GM19467 (cell line): ENCODE measurements around the gene TICAM1.
"Not testable (repeated sequence)": the region's sequence is repeated elsewhere in the genome, so short reads cannot be mapped to it uniquely, and the experiment has no call there.

Source experiments
- ATAC-seq: cut with Tn5 transposase; IDR thresholded peaks from one replicate; pipeline ENCODE4 v1.9.1; 2021; ENCODE audit warnings: mild to moderate bottlenecking, moderate library complexity; ENCODE audit not compliant: unreplicated experiment

TICAM1 gene

DNA sequence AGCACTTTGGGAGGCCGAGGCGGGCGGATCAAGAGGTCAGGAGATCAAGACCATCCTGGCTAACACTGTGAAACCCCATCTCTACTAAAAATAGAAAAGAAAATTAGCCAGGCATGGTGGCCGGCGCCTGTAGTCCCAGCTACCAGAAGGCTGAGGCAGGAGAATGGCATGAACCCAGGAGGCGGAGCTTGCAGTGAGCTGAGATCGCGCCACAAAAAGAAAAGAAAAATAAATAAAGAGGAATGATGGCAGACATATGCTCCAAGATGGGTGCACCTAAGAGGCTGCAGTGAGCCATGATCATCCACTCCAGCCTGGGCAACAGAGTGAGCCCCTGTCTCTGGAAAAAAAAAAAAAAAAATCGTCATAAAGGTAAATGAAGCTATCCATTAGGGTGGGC lies 14.5 kb upstream of the TICAM1 start:
- not testable (repeated sequence) for ATAC-seq

DNA sequence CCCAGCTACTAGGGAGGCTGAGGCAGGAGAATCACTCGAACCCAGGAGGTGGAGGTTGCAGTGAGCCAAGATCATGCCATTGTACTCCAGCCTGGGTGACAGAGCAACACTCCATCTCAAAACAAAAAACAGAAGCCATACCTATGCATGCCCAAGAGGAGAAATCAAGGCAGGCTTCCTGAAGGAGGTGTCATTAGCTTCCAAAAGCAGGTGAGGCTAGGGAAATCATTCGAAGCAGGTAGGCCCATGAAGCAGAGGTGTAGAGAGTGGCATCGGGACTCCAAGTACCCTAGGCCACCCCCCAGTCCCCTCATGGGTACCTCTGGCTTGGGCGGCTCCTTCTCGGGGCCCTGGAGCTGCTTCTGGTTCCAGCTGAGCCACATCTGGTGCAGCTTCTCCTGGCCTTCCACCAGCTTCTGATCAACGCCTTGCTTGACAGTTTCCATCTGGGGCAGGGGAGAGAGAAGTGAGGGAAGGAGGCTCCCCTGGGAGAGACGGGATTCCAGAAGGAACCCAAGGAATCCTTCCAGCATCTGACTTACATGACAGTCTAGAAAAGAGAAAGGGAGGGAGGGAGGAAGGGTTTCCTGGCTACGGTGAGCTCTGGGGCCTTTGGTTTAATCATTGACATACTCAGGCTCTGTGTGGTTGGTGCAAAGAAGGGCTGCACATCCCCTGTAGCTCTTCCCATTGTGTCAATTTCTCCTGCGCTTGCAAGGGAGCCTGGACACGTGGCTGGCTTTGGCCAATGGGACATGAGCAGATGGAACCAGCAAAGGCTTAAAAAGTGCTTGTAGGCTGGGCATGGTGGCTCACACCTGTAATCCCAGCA lies 13.1 kb upstream of the TICAM1 start:
- ATAC-seq = no peak

DNA sequence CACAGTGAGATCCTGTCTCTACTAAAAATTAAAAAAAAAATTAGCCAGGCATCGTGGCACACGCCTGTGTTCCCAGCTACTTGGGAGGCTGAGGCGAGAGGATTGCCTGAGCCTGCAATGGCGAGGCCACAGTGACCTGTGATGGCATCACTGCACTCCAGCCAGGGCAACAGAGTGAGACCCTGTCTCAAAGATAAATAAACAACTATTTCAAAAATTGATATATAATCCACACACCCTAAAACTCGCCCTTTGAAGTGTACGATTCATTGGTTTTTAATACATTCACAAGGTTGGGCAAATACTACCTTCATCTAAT lies 12.1 kb upstream of the TICAM1 start:
- ATAC-seq = no peak

DNA sequence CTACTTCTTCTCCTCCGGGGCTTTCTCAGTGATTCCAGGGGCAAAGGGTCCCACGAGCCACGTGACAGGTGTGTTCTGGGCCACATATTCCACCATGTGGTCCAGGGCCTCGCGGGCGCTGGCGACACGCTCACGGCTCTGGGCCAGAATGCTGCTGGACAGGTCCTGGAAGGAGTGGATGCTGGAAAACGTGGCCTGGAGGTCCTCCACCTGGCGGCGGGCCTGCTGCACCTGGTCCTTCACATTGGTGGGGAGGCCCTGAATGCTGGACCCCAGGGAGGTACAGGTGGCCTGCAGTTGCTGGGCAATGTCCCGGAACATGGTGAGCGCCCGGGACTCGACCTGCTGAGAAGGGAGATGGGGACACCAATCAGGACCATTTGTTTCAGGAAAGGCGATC lies 7.7 kb upstream of the TICAM1 start:
- ATAC-seq = no peak

DNA sequence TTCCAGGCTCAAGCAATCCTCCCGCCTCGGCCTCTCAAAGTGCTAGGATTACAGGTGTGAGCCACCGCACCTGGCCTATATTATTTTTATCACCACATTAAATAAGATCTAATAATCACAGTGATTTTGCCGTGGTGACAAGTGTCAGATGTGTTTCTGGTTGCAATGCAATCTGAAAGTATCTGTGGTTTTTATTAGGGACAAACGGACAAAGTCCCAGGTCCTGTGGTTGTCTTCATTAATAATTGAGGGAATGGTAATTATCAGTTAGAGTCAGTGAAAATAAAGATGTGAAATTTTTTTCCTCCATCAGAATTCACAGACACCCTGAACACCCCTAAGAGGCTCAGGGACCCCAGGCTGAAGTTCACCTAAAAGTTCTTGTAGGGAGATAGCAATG lies 1.3 kb upstream of the TICAM1 start:
- no peak for ATAC-seq

DNA sequence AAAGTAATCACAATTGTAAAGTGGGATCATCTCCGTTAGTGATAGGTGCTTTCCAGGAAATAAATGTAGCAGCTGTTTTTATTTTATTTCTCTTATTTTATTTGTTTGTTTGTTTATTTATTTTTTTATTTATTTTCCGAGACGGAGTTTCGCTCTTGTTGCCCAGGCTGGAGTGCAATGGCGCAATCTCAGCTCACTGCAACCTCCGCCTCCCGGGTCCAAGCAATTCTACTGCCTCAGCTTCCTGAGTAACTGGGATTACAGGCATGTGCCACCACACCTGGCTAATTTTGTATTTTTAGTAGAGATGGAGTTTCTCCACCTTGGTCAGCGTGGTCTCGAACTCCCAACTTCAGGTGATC lies 448 bp upstream of the TICAM1 start:
- ATAC-seq = not testable (repeated sequence)

DNA sequence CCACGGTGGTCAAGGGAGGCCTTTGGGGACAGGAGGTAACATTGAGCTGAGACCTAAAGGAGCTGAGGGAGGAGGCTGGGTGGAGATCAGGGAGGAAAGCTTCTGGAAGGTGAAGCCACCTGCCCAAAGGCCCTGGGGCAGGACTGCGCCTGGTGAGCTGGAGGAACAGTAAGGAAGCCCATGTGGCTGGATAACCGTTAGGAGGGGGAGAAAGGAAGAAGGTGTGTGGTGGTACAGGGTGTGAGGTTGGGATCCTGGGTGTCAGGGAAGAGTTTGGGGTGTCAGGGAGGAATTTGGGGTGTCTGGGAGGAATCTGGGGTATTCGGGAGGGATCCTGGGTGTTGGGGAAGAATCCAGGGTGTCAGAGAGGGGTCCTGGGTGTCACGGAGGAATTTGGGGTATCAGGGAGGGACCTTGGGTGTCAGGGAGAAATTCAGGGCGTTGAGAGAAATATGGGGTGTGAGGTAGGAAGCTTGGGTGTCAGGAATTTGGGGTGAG lies 695 bp downstream of the TICAM1 start:
- no peak for ATAC-seq

DNA sequence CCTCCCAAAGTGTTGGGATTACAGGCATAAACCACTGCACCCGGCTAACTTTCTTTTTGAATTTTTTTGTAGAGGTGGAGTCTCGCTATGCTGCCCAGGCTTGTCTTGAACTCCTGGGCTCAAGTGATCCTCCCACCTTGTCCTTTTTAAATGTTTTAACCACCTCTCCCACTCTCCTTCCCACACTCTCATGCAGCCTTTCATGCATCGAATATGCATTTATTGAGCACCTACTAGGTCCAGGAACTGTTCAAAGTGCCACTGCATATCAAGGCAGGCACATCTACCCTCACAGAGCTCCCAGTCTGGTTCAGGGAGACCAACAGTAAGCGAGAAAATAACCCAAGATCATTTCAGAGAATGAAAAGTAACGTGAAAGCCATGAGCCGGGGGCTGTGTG lies 1.2 kb downstream of the TICAM1 start:
- ATAC-seq = no peak

DNA sequence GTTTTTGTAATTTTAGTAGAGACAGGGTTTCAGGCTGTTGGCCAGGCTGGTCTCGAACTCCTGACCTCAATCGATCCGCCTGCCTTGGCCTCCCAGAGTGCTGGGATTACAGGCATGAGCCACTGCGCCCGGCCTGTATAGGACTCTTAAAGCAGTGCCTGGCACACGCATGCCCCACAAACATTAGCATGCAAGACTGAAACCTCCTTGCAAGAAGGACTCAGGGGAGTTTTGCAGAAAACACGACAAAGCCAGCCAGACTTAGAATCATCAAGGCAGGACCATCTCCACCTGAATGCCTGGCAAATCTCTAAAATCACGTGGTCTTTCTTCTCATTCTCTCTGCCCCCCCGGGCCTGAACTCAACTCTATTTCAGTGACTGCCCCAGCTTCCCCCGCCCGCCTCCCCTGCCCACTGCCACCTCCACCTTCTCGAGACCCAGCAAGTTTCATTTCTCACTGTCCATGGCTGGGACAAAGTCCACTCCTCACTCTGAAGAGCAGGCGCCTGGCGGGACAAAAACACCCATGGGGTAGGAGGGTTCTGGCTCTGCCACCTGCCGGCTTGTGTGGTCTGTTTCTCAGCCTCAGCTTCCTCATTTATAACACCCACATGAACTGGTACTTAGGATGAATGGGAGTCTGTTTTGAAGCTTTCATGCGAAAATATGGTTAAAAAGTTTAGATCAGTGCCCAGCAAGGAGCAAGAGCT lies 2.4 kb downstream of the TICAM1 start:
- ATAC-seq = no peak

DNA sequence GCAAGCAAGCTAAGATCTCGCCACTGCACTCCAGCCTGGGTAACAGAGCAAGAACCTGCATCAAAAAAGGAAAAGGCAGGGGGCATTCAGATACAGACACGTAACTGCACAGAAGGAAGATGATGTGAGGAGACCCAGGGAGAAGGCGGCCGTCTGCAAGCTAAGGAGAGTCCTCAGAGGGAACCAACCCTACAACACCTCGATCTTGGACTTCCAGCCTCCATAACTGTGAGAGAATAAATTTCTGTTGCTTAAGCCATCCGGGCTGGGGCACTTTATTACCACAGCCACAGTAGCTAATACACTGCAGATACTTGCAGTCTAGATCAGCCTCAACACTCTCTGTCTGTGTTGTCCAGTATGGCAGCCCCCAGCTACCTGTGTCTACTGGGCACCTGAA lies 7.9 kb downstream of the TICAM1 start:
- ATAC-seq = no peak

DNA sequence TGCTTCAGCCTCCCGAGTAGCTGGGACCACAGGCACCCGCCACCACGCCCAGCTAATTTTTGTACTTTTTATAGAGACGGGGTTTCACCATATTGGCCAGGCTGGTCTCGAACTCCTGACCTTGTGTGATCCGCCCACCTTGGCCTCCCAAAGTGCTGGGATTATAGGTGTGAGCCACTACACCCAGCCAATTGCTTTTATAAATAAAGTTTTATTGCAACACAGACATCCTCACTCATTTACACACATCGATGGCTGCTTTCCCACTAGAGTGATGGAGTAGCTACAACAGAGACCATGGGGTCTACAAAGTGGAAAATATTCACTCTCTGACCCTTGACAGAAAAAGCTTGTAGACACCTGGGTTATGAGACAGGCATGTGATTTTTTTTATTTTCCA lies 9.2 kb downstream of the TICAM1 start:
- ATAC-seq = not testable (repeated sequence)

DNA sequence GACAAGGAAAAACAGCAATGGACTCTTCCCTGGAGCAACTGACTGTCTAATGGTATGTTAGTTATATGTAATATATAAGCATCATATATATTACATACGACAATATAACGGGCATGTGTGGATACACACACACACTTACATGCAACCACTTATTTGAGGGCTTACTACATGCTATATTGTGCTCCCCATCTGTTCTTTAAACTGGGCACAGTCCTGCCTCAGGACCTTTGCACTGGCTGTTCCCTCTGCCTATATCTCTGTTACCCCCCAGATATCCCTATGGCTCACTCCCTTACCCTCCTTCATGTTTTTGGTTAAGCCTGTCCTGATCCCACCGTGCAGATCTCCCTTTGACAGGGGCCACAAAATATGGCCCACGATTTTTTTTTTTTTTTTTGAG lies 10.2 kb downstream of the TICAM1 start:
- no peak for ATAC-seq

DNA sequence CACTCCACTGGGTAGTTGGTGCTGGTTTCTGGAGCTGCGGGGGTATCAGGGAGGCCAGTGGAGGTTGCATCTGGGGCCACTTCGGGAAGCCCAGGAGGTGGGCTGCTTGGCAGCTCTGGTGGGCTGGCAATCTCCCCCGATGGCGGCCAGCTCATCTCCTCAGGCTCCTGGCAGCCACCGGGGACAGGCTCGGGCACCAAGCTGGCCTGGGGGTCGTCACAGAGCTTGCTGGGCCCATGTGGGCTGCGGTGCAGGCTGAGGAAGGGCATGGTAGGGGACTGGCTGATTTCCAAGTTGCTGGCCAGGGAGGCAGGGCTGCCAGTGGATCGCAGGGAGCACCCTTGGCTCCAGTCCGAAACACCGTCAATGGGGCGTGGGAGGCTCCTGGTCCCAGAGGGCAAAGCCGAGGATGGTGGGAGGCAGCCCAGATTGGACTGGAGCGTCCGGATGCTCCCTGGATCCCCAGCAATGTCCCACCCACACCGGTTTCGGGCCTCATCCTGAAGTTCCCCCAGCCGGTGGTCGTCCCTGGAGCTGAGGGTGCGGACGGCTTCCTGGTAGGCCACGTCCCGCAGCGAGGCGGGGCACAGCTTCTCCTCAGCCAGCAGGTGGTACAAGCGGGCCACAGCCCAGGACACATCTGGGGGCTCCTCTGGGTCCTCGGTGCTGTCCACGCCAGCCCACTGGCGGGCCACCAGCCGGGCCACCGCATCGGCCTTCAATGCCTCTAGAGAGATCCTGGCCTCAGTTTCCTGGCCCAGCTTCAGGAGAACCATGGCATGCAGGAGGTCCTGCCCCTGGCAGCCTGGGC lies 13.8 kb downstream of the TICAM1 start:
- no peak for ATAC-seq

DNA sequence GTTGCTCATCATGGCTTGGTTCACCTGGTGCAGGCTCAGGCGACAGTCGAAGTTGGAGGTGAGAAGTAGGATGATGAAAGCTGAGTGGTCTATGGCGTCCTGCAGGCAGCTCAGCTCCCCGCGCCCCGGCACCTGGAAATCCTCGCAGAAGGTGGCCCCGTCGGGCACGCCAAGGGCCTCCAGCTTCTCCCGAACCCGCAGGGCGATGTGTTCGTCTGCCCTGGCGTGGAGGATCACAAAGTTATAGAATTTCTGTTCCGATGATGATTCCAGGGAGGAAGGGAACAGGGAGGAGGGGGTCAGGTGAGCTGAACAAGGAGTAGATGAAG lies 14.6 kb downstream of the TICAM1 start:
- ATAC-seq = no peak

DNA sequence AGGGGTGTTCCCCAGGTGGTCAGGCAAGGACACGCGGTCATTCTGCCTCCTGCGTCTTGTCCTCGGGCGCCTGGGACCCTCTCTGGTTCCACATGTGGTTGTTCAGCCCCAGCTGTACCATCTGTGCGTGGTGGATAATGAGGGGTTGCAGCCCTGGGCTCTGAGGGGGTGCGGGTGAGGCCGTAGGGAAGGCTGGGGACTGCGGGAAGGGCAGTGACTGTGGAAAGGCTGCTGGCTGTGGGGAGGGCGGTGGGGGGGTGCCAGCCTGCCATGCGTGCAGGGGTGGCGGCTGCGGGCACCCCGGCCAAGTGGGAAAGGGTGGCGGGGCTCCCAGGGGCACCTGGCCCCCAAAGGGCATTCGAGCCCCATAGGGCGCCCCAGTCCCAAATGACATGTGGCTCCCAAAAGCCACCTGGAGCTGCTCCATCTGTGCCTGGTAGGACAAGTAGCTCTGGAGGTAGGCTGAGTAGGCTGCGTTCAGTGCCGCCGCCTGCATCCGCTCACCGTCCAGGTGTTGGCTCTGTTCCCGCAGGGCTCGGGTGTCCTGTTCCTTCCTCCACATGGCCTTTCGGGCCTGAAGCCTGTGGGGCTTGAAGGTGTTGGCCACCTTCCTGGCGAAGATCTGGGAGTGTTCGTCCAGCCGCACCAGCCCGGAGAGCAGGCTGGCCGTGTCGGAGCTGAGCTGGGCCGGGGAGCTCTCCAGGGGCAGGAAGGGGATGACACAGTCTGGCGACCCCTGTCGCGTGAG lies 15.1 kb downstream of the TICAM1 start:
- ATAC-seq = no peak

DNA sequence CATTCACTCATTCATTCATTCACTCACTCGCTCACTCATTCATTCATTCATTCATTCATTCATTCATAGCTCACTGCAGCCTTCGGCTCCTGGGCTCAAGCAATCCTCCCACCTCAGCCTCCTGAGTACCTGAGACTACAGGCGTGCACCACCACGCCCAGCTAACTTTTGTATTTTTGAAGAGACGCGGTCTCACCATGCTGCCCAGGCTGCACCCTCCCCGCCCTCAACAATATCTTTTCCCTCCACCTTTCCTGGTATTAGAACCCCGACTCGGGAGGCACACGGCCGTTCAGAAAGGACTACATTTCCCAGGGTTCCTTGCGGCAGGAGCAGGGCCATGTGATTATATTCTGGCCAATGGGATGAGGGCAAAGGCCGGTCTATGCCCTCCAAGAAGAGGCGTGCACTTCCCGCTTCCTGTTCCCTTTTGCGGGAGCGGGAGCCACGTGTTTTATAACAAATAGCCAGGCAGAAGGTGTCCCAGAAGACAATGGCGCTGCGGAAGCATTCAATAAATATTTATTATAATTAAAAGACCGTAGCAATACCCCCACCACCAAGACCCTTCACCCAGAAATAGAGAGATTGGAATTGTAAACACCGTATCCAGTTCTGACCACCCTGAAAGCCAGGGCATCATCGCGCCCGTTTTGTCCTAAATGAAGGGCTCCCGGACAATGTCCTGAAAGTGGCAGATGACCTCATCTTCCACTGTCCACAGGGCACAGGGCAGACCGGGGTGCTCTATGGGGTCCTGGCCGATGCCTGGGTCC lies 15.9 kb downstream of the TICAM1 start:
- no peak for ATAC-seq

DNA sequence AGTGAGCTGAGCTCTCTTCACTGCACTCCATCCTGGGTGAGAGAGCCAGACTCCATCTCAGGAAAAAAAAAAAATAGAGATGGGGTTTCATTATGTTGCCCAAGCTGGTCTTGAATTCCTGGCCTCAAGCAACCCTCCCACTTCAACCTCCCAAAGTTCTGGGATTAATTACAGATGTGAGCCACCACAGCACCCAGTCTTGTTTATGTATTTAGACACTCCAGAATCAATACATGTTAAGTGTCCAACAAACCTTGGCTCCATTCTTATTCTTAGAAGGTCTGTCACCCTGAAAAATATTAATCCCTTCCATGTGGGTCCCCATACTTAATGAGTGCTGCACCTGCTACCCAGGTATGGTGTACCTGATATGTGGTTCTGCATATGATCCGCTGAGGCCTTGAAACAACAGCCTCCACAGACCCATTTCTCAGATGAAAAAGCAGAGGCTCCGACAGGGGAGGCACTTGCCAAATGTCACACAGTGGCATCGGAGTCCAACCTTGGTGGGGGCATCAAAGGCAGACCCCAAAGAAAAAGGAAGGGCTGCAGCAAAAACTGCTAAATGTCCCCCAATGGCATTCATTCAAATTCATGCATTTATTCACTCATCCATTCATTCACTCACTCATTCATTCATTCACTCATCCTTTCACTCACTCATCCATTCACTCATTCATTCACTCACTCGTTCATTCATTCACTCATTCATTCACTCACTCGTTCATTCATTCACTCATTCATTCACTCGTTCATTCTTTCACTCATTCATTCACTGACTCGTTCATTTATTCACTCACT lies 16.7 kb downstream of the TICAM1 start:
- ATAC-seq = no peak

DNA sequence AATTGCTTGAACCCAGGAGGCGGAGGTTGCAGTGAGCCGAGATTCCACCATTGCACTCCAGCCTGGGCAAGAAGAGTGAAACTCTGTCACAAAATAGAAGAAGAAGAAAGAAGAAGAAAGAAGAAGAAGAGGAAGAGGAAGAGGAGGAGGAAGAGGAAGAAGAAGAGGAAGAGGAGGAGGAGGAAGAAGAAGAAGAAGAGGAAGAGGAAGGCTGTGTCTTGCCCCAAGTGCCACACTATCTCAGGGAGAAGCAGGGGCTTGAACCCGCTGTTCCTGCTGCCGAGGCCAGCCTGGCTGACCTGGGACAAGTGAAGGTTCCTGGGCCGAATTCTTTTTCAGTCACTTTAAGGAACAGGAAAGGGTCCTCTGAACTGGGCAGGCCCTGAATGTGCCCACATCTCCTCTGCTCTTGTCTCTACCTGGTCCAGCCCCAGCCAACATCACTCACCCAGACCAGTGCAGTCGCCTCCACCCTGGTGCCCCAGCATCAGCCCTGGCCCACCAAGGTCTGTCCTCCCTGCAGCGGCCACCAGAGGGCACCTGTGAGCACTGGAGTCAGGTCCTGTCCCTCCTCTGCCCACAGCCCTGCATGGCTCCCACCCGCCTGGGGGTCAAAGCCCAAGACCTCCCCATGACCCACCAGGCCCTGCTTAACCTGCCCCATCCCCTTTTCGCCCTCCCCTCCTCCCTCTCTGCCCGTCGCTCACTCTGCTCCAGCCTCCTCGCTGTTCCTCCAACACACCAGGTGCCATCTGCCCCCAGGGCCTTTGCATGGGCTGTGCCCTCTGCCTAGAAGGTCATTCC lies 20.0 kb downstream of the TICAM1 start:
- ATAC-seq = no peak

DNA sequence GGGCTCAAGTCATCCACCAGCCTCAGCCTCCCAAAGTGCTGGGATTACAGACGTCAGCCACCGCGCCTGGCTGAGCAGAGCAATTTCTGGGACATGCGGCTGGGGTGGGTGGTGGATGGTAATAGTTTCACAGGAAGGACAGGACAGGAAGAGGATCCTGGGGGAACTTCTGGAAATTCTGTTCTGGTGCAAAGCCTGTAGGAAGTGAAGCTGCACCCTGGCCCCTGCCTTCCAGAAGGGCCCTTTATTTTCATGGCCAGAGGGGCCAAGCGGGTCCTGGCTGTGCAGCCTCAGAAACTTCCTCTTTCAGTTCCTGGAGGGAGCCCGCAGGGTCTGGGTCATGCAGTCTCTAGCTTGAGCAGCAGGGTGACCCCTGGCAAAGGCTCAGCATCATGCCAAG lies 24.3 kb downstream of the TICAM1 start:
- no peak for ATAC-seq
